ENCODE data around the gene SEC62.

DNA sequence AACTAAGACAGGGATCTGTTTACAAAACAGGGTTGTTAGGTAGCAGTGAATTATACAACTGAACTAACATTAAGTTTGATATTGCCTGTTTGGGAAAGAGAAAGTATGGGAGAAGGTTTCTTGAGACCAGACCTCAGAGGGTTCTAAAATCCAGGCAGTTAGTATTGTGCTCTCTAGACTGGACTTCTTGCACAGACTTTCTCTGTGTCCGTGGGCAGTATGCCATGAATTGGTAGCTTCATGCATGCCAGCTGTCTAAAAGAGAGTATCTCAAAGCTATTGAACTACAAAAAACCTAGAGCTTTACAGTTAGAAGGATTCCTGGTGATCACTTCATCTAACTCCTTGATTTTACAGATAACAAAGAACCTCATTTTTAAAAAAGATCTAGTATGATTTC lies 42.8 kb upstream of the SEC62 start:
- TF ChIP-seq, protein P1, sequence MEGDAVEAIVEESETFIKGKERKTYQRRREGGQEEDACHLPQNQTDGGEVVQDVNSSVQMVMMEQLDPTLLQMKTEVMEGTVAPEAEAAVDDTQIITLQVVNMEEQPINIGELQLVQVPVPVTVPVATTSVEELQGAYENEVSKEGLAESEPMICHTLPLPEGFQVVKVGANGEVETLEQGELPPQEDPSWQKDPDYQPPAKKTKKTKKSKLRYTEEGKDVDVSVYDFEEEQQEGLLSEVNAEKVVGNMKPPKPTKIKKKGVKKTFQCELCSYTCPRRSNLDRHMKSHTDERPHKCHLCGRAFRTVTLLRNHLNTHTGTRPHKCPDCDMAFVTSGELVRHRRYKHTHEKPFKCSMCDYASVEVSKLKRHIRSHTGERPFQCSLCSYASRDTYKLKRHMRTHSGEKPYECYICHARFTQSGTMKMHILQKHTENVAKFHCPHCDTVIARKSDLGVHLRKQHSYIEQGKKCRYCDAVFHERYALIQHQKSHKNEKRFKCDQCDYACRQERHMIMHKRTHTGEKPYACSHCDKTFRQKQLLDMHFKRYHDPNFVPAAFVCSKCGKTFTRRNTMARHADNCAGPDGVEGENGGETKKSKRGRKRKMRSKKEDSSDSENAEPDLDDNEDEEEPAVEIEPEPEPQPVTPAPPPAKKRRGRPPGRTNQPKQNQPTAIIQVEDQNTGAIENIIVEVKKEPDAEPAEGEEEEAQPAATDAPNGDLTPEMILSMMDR (IDR thresholded peaks at IDR 0.05), result no peak
- no peak for TF ChIP-seq EP300 (IDR thresholded peaks at IDR 0.05)
